Mesothelial cell of epicardium (in vitro differentiated cells): Measurements from ENCODE around the gene ATP1B3. TPM values are rescaled to one million over a fixed set of nuclear protein-coding genes. Genes with fewer than 3 reads are reported as not detected.

ENCODE experiments used
- total RNA-seq: library from RNA; stranded (reverse); gene quantifications from 3 replicates; pipeline ENCODE4 v1.2.1, GENCODE V29; 2021

The ATP1B3 gene
- total RNA-seq, 1 donor from 2014 or later = 154 TPM

Other genes with a start within 250 kb of the ATP1B3 start
- 94.3 to 100 TPM (median 95.6 TPM) in 3 replicates for gene RNF7, start 138.3 kb upstream of the ATP1B3 start, total RNA-seq
- gene GRK7, start 113.2 kb upstream of the ATP1B3 start, total RNA-seq = 0.11 TPM in 1 of 3 replicates, not detected in the others